Ishikawa (cell line): ENCODE data around the gene PPFIBP1.

Experiments
- CEBPB ChIP-seq: IDR thresholded peaks from 2 replicates; pipeline ENCODE4 v1.6.1; 2012
- EGR1 ChIP-seq: IDR thresholded peaks from 2 replicates; pipeline ENCODE4 v1.6.1; 2012
- EP300 ChIP-seq: IDR thresholded peaks from 2 replicates; pipeline ENCODE4 v1.6.1; 2012; ENCODE audit warnings: borderline replicate concordance
- FOXM1 ChIP-seq: IDR thresholded peaks from 2 replicates; pipeline ENCODE4 v1.6.1; 2012; ENCODE audit warnings: low read depth, borderline replicate concordance
- RAD21 ChIP-seq: IDR thresholded peaks from 2 replicates; pipeline ENCODE4 v1.6.1; 2012; ENCODE audit warnings: low read depth
- TAF1 ChIP-seq: IDR thresholded peaks from 2 replicates; pipeline ENCODE4 v1.6.1; 2012; ENCODE audit warnings: low read depth, mild to moderate bottlenecking
- TCF12 ChIP-seq: IDR thresholded peaks from 2 replicates; pipeline ENCODE4 v1.6.1; 2012; ENCODE audit warnings: low read depth
- TEAD4 ChIP-seq: IDR thresholded peaks from 2 replicates; pipeline ENCODE4 v1.6.1; 2012
- YY1 ChIP-seq: IDR thresholded peaks from 2 replicates; pipeline ENCODE4 v1.6.1; 2012; ENCODE audit warnings: low read depth
- TF ChIP-seq, protein P1 (sequence below): IDR thresholded peaks from 2 replicates; pipeline ENCODE4 v1.6.1; 2012; ENCODE audit warnings: low read depth, mild to moderate bottlenecking
- TF ChIP-seq, protein P2 (sequence below): IDR thresholded peaks from 2 replicates; pipeline ENCODE4 v1.6.1; 2012
- TF ChIP-seq, protein P3 (sequence below): IDR thresholded peaks from 2 replicates; pipeline ENCODE4 v1.6.1; 2012

DNA sequence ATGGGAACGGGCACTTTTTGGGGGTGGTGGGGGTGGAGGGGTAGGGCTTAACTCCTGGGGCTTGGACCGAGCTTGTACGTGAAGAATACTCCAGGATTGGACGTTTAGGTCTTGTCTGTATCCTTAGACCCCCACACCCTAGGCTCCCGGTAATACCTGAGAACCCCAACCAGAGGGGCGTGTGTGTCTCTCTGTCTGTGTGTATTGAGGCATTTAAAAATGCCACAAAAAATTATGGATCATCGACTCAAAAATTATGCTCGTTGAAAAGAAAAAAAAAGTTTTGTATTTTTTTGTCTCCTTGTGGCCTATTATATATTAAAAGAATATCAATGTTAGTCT, 459 bp downstream of the PPFIBP1 start:
- TF ChIP-seq, protein P1, sequence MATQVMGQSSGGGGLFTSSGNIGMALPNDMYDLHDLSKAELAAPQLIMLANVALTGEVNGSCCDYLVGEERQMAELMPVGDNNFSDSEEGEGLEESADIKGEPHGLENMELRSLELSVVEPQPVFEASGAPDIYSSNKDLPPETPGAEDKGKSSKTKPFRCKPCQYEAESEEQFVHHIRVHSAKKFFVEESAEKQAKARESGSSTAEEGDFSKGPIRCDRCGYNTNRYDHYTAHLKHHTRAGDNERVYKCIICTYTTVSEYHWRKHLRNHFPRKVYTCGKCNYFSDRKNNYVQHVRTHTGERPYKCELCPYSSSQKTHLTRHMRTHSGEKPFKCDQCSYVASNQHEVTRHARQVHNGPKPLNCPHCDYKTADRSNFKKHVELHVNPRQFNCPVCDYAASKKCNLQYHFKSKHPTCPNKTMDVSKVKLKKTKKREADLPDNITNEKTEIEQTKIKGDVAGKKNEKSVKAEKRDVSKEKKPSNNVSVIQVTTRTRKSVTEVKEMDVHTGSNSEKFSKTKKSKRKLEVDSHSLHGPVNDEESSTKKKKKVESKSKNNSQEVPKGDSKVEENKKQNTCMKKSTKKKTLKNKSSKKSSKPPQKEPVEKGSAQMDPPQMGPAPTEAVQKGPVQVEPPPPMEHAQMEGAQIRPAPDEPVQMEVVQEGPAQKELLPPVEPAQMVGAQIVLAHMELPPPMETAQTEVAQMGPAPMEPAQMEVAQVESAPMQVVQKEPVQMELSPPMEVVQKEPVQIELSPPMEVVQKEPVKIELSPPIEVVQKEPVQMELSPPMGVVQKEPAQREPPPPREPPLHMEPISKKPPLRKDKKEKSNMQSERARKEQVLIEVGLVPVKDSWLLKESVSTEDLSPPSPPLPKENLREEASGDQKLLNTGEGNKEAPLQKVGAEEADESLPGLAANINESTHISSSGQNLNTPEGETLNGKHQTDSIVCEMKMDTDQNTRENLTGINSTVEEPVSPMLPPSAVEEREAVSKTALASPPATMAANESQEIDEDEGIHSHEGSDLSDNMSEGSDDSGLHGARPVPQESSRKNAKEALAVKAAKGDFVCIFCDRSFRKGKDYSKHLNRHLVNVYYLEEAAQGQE: no peak
- TF ChIP-seq EGR1: no peak
- no peak for TF ChIP-seq TAF1
- no peak for TF ChIP-seq RAD21
- TF ChIP-seq EP300: no peak
- TF ChIP-seq, protein P2, sequence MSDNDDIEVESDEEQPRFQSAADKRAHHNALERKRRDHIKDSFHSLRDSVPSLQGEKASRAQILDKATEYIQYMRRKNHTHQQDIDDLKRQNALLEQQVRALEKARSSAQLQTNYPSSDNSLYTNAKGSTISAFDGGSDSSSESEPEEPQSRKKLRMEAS: no peak
- TF ChIP-seq CEBPB: no peak
- no peak for TF ChIP-seq TEAD4
- TF ChIP-seq YY1: no peak
- TF ChIP-seq, protein P3, sequence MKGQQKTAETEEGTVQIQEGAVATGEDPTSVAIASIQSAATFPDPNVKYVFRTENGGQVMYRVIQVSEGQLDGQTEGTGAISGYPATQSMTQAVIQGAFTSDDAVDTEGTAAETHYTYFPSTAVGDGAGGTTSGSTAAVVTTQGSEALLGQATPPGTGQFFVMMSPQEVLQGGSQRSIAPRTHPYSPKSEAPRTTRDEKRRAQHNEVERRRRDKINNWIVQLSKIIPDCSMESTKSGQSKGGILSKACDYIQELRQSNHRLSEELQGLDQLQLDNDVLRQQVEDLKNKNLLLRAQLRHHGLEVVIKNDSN: no peak
- TF ChIP-seq FOXM1: no peak
- TF ChIP-seq TCF12: no peak
